ENCODE measurements around the gene NUP153.

GRCh38 chr6:17593246-17593645 is 113.5 kb downstream of the NUP153 start:
- TF ChIP-seq CTCF (conservative IDR thresholded peaks at IDR 0.05 in 1 of 2, IDR thresholded peaks at IDR 0.05 in 1 of 2; ENCODE audit: low read depth in 1 of 2, low read length in 2 of 2) (no peak), EZH2 (IDR thresholded peaks at IDR 0.05; ENCODE audit: low read length, missing control alignments) (no peak)
